OCI-LY7 (cell line): ENCODE data around the gene KLF3. TPM values are rescaled to one million over a fixed set of nuclear protein-coding genes. Genes with fewer than 3 reads are reported as not detected.

ENCODE experiments used
- BruUV-seq: library from RNA; stranded (reverse); fragments of 400-500 nt; replicated peaks from 2 replicates; lab custom pipeline; 2021; lab: Mats Ljungman, UMichigan
- CTCF ChIA-PET: fragments of 300-600 bp; sonication (Branson Sonifier 250); formaldehyde crosslinking; loops from one replicate; lab custom pipeline; 2022; ENCODE audit warnings: antibody characterized with exemption; ENCODE audit not compliant: unreplicated experiment; lab: Charles Lee
- POLR2A ChIA-PET: fragments of 300-600 bp; sonication (Branson Sonifier 250); formaldehyde crosslinking; loops from one replicate; lab custom pipeline; 2022; ENCODE audit warnings: antibody characterized with exemption; lab: Charles Lee
- DNase-seq: peaks from one replicate; pipeline ENCODE4 v3.0.0-alpha.2; 2015; ENCODE audit warnings: low spot score
- H2AFZ ChIP-seq: fragments of 200-600 bp; sonication (generic), shearing (Covaris generic); 2 replicates; pipeline ENCODE4 v1.6.1; 2014; ENCODE audit warnings: mild to moderate bottlenecking, antibody characterized with exemption, low read length, moderate library complexity
- H3K27ac ChIP-seq: fragments of 200-600 bp; sonication (generic); 2 replicates; pipeline ENCODE4 v1.5.1; 2014; ENCODE audit warnings: mixed run types, low read depth, mild to moderate bottlenecking, moderate library complexity, low read length, inconsistent platforms; ENCODE audit not compliant: poor library complexity, severe bottlenecking
- H3K36me3 ChIP-seq: fragments of 200-600 bp; sonication (generic); 2 replicates; pipeline ENCODE4 v1.6.1; 2014; ENCODE audit warnings: mild to moderate bottlenecking, antibody characterized with exemption, low read length, moderate library complexity, mixed read lengths; ENCODE audit not compliant: insufficient read depth
- H3K4me1 ChIP-seq: fragments of 200-600 bp; sonication (generic); 2 replicates; pipeline ENCODE4 v1.5.1; 2014; ENCODE audit warnings: mild to moderate bottlenecking, low read length; ENCODE audit not compliant: insufficient read depth, poor library complexity, severe bottlenecking
- H3K4me2 ChIP-seq: fragments of 200-600 bp; sonication (generic); 2 replicates; pipeline ENCODE4 v1.6.1; 2014; ENCODE audit warnings: mild to moderate bottlenecking, low read length
- H3K4me3 ChIP-seq: fragments of 200-600 bp; sonication (generic); 2 replicates; pipeline ENCODE4 v1.5.1; 2014; ENCODE audit warnings: mild to moderate bottlenecking, low read depth, low read length; ENCODE audit not compliant: poor library complexity, severe bottlenecking
- H3K79me2 ChIP-seq: fragments of 200-600 bp; sonication (generic); 2 replicates; pipeline ENCODE4 v1.6.1; 2016; ENCODE audit warnings: low read depth, mild to moderate bottlenecking, low read length, moderate library complexity, mixed read lengths; ENCODE audit not compliant: insufficient read depth
- H3K9me2 ChIP-seq: fragments of 200-600 bp; sonication (generic); 2 replicates; pipeline ENCODE4 v1.6.1; 2016; ENCODE audit warnings: mild to moderate bottlenecking, low read length, mixed read lengths; ENCODE audit not compliant: insufficient read depth
- H3K9me3 ChIP-seq: fragments of 200-600 bp; sonication (generic); 2 replicates; pipeline ENCODE4 v1.6.1; 2014; ENCODE audit warnings: mild to moderate bottlenecking, mixed run types, low read length, mixed read lengths
- H4K20me1 ChIP-seq: fragments of 200-600 bp; sonication (generic); 2 replicates; pipeline ENCODE4 v1.6.1; 2014; ENCODE audit warnings: mild to moderate bottlenecking, antibody characterized with exemption, low read length, moderate library complexity, mixed read lengths; ENCODE audit not compliant: insufficient read depth
- EZH2phosphoT487 ChIP-seq: fragments of 200-600 bp; sonication (generic); IDR thresholded peaks from 2 replicates; pipeline ENCODE4 v1.6.1; 2018; ENCODE audit warnings: low read depth, borderline replicate concordance, mild to moderate bottlenecking, mixed run types, antibody characterized with exemption, low read length, moderate library complexity, mixed read lengths
- intact Hi-C: fragments of 100-400 bp; cut with micrococcal nuclease; formaldehyde crosslinking; loops from one replicate; pipeline ENCODE4 v1.10.0; 2022; ENCODE audit not compliant: unreplicated experiment
- total RNA-seq, 2 experiments: library from RNA; depleted of rRNA in 1 of 2; stranded (reverse); fragments of >200 nt in 1 of 2; shearing (Covaris generic) in 1 of 2; gene quantifications; 2 replicates each; pipeline ENCODE4 v1.2.3, GENCODE V29; 2014 to 2022
- TF ChIP-seq, protein P1 (sequence below): fragments of 200-600 bp; sonication (generic); conservative IDR thresholded peaks from 2 replicates; pipeline ENCODE4 v1.5.1; 2014; ENCODE audit warnings: mild to moderate bottlenecking, antibody characterized with exemption, low read length, moderate library complexity, mixed read lengths

Gene KLF3
- total RNA-seq, 2 experiments from 2014 or later = 0.09 to 0.23 TPM

- CTCF ChIA-PET = no interaction called here
- no peak overlapping the region for H3K27ac ChIP-seq
- POLR2A ChIA-PET = interaction anchor here (0.9 kb wide), 1 partner anchor 48 kb away, joined by 3 read pairs; no protein-coding TSS in a partner anchor
- H3K9me2 ChIP-seq = no peaks in the 10 kb centered on the region
- no peaks in the 10 kb centered on the region for H3K4me1 ChIP-seq
- no peak overlapping the region for H3K4me2 ChIP-seq
- H4K20me1 ChIP-seq = no peaks in the 10 kb centered on the region
- no TSS peak for BruUV-seq
- no peak for TF ChIP-seq EZH2phosphoT487
- TF ChIP-seq, protein P1, sequence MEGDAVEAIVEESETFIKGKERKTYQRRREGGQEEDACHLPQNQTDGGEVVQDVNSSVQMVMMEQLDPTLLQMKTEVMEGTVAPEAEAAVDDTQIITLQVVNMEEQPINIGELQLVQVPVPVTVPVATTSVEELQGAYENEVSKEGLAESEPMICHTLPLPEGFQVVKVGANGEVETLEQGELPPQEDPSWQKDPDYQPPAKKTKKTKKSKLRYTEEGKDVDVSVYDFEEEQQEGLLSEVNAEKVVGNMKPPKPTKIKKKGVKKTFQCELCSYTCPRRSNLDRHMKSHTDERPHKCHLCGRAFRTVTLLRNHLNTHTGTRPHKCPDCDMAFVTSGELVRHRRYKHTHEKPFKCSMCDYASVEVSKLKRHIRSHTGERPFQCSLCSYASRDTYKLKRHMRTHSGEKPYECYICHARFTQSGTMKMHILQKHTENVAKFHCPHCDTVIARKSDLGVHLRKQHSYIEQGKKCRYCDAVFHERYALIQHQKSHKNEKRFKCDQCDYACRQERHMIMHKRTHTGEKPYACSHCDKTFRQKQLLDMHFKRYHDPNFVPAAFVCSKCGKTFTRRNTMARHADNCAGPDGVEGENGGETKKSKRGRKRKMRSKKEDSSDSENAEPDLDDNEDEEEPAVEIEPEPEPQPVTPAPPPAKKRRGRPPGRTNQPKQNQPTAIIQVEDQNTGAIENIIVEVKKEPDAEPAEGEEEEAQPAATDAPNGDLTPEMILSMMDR = peak; percentile 99
- H3K9me3 ChIP-seq = peaks cover 4% of the 10 kb centered on the region; the same call in 1 of the 2 replicates
- no peak overlapping the region for H3K4me3 ChIP-seq
- H3K36me3 ChIP-seq = no peaks in the 10 kb centered on the region
- H2AFZ ChIP-seq = peak overlapping the region; percentile 32; the same call in 1 of the 2 replicates
- intact Hi-C loops = loop anchor here (1.0 kb wide), 1 partner anchor 552 kb away; no protein-coding TSS in a partner anchor
- no peaks in the 10 kb centered on the region for H3K79me2 ChIP-seq
- DNase-seq = peak; percentile 73
Observed at GRCh38 chr4:38730830-38731646, 67.0 kb downstream of the KLF3 start.

GRCh38 chr4:38733663-38734062, 69.7 kb downstream of the KLF3 start:
- H3K4me3 ChIP-seq = no peak overlapping the region
- BruUV-seq = no TSS peak
- no peaks in the 10 kb centered on the region for H3K36me3 ChIP-seq
- TF ChIP-seq EZH2phosphoT487 = no peak
- TF ChIP-seq, protein P1 = no peak
- no peak overlapping the region for H3K27ac ChIP-seq
- no peak overlapping the region for H2AFZ ChIP-seq
- intact Hi-C loops = no loop called here
- H3K4me1 ChIP-seq = no peaks in the 10 kb centered on the region
- no peak for DNase-seq
- H3K4me2 ChIP-seq = no peak overlapping the region
- H4K20me1 ChIP-seq = no peaks in the 10 kb centered on the region
- H3K9me3 ChIP-seq = peaks cover 4% of the 10 kb centered on the region; the same call in 1 of the 2 replicates
- ChIA-PET POLR2A (no interaction called here), CTCF (no interaction called here)
- H3K79me2 ChIP-seq = no peaks in the 10 kb centered on the region
- H3K9me2 ChIP-seq = no peaks in the 10 kb centered on the region

DNA sequence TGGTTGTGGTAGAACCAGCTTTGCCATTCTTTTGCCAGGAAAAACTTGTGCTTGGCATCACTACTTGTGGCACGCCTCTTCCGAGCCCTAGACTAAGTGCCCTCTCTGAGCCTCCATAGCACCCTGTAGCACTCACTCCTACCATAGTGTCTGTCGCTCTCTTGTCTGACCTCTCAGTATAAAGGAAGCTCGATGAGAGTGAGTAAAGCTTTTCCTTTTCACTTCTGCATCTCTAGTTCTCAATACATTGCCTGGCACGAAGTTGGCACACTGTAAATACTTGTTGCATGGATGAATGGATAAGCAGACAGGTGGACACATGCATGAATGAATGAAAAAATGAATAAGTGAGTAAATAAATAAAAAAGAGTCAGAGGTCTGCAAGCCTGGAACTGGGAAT, 70.4 kb downstream of the KLF3 start:
- Histone ChIP-seq H2AFZ (no peak overlapping the region), H3K9me3 (peaks cover 4% of the 10 kb centered on the region; the same call in 1 of the 2 replicates), H3K4me1 (no peaks in the 10 kb centered on the region), H4K20me1 (no peaks in the 10 kb centered on the region), H3K4me2 (no peak overlapping the region), H3K9me2 (no peaks in the 10 kb centered on the region), H3K79me2 (no peaks in the 10 kb centered on the region), H3K36me3 (no peaks in the 10 kb centered on the region), H3K27ac (no peak overlapping the region), H3K4me3 (no peak overlapping the region)
- BruUV-seq = no TSS peak
- no peak for DNase-seq
- ChIA-PET POLR2A (interaction anchor here (0.8 kb wide), 1 partner anchor 8 kb away, joined by 3 read pairs; no protein-coding TSS in a partner anchor), CTCF (no interaction called here)
- intact Hi-C loops = no loop called here
- no peak for TF ChIP-seq EZH2phosphoT487
- TF ChIP-seq, protein P1 = no peak
